HG03095 (cell line): ENCODE results near the gene GCK.
"Not testable (repeated sequence)": the region's sequence is repeated elsewhere in the genome, so short reads cannot be mapped to it uniquely, and the experiment has no call there.

Experiments used
- ATAC-seq: cut with Tn5 transposase; IDR thresholded peaks from one replicate; pipeline ENCODE4 v1.9.1; 2021; ENCODE audit warnings: moderate library complexity; ENCODE audit not compliant: unreplicated experiment

The GCK gene

DNA sequence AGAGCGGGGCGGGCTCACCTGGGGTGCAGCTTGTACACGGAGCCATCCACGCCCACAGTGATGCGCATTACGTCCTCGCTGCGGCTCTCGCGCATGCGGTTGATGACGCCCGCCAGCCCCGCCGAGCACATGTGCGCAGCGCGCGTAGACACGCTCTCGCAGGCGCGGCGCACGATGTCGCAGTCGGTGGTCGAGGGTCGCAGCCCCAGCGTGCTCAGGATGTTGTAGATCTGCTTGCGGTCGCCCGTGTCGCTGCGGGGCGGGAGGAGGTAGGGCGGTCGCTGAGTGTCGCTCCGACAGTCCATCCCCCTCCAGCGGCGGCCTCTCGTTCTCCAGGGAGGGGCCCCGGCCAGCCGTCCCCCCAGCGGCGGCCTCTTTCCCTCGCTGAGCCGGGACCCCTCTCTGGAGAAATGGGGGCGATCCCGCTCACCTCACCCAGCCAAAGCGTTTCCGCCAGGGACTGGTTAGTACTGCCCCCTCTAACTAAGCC lies 43.7 kb downstream of the GCK start:
- no peak for ATAC-seq

DNA sequence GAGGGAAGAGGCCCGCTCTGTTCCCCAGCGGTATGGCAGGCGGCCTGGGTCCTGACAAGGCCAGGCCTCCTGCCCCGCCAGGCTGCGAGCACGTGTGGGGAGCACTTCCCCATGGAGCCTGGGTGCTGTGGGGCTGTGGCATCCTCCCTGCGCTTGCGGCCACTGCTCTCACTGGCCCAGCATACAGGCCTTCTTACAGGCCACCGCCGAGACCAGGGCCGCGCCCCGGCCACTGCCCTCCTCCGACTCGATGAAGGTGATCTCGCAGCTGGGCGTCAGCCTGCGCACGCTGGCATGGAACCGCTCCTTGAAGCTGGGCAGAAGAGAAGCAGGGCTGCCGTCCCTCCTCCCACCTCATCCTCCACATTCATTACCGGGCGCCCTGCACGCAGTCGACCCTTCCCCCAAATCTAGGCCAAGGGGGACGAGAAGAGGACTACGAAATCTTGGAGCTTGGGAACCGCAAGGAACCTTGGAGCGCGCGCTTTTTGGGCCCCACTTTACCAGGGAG lies 44.2 kb downstream of the GCK start:
- no peak for ATAC-seq

DNA sequence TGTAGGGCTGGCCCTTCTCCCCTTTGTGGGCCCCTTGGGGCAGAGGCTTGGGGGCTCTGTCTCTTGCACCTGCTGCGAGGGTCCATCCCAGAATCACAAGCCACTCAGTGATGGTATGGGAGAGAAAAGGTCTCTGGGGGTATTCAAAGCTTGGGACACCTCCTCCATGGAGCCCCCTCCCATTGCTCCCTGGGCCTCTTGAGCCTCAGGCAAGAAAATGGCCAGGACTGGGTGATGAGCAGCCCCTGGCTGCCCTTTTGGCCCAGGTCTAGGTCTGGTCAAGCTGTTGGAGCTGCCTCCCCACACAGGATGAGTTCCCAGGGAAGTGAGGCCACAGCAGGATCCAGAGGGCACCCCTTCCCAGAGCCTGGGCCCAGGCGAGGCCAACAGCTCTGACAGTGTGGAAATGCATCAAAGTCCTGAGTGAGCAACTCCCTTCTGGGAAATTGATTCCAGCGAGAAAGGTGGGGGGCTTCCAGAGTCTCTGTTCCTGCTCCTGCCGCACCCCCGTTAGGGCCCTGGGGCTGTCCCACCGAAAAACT lies 44.7 kb downstream of the GCK start:
- ATAC-seq = no peak

DNA sequence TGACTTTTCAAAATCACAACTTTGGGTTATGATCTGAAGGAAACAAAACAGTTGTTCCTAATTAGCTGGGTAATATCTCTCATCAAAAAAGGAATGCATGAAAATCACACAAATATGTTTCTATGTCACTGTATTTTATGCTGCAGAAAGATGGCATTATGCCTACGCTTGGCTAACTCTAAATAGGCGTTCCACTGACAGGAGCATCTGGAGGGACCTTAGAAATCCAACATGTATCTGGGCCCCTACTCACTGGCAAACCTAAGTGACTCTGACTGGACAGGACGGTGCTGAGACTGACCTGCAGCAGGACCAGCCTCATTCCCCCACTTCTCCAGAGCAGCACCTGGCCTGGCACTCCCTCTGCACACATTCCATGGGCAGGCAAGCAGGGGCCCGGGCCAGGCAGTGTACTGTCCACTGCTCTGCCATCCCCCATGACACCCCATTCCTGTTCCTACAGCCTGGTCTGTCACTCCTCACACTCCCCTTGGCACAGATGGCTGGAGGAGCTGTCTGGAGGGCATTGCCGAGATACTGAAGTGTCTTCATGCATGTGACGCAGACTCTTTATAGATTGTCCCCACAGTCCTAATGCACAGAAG lies 45.5 kb downstream of the GCK start:
- ATAC-seq = no peak

DNA sequence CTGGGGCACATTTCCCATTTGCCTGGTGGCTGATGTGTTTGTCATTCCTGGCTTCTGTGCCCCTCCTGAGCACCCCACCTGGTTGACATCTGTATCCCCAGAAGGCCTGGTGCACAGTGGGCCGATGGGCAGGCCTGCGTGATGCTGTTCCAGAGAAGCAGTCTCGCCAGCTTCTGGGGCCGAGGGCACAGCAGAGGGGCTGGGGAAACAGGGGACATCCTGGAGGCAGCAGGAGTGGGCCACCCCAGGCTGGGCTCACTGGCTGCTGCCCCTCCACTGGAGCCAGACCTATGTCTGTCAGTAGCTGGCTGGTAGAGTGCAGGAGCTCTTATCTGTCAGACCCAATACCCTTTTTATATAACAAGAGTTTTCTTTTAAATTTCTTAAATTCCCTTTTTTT lies 47.2 kb downstream of the GCK start:
- ATAC-seq = no peak

DNA sequence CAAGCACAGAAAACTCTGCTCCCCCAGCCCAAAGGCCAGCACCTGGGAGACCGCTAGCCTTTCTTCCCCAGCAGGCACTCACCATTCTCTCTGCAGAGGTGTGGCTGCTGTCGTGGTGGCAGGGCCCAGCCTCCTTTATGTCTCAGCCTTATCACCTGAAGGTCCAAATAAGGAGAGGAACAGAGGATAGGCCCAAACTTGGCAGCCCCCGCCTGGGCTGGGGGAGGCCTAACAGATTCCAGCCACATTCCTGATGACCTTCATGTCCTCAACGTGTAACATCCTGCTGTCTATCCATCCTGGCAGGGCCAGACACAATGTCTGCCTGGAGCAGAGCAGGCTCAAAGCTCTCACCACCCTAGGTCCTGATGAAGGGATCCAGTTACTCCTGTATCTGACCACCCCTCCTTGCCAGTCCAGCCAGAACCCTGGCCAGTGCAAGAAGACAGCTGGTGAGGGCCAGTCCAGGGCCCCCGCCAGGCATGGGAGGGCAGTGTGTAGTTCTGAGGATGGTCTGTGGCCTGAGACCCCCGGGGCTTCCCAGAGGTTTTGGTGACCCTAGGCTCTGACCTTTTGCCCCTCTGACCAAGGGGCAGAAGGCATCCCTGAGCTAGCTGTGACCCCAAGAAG lies 47.9 kb downstream of the GCK start, which contains the start of gene MYL7:
TSS of gene MYL7 (minus strand) at position 112 of the 630 bp plus-strand sequence. CDS start at position 85, 27 bp downstream.
- ATAC-seq = no peak

DNA sequence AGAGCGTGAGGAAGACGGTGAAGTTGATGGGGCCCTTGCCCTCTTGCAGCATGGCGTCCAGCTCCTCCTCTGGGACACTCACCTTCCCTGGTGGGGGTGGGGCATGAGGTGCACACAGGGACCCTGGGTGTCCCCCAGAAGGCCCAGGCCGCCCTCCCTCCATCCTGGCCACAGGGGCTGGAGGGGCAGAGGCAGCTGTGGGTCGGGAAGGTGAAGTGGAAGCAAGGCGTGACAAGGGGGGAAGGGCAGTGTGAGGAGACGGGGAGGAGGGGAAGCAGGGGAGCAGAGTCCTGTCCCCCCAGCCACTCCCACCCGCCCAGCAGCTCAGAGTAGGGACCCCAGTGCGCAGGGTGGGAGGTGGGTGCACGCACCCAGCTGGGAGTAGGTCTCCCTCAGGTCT lies 48.9 kb downstream of the GCK start:
- no peak for ATAC-seq

DNA sequence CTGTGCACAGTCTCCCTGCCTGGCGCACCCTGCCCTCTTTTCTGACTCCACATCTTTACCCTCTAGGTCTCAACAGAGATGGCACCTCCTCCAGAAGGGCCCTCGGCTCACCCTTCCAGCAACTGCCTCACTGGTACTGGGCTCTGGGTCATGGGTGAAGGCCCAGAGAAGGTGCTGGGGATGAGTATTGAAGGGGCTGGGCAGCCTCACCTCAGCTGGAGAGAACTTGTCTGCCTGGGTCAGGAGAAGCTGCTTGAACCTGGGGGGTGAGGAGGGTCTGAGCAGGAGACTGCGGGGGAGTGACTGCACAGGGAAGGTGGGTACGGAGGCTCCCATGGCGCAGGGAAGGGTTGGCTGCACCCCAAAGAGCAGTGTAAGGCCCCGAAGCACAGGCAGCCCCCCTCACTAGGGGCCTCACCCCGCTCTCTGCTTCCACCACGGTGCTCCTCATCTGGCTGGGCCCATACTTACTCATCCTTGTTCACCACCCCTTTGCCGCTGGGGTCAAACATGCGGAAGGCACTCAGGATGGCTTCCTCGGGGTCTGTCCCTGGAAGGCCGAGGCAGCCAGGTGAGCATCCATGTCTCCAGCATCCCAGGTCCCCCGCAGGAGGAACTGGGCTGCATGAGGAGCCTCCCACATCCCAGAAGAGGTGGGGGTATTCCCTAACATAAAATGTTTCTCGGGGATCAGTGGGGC lies 49.8 kb downstream of the GCK start:
- ATAC-seq = no peak

DNA sequence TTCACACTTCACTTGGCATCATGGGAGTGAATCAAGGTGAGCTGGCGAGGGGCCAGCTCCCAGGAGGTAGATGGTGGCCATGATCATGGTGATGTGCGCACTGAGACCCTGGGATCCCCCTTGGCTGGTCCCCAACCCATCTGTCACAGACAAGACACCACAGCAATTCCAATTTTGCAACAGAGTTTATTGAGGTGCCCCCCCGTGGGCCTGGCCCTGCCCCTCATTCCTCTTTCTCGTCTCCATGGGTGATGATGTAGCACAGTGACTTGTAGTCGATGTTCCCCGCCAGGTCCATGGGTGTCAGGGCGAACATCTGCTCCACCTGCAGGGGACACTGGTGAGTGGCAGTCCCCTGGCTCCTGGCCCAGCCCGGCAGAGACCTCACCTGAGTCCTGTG lies 50.5 kb downstream of the GCK start:
- ATAC-seq = no peak

DNA sequence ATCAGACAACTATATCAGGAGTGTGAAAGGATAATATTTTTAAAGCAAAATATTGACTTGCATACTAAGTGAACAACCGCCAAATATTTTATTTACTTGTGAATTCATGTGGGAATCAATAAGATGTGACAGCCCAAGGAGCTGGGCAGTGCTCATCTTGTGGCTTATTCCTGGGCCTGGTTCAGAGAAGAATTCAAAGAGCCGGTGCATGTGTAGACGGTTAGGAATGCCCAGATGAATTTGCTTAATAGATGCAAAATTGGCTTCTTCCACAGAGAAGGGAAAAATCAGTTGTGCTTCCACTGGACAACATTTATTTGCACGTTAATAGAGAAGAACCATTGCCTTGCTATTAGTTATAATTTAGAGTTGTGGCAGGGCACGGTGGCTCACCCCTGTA lies 52.5 kb downstream of the GCK start:
- no peak for ATAC-seq

DNA sequence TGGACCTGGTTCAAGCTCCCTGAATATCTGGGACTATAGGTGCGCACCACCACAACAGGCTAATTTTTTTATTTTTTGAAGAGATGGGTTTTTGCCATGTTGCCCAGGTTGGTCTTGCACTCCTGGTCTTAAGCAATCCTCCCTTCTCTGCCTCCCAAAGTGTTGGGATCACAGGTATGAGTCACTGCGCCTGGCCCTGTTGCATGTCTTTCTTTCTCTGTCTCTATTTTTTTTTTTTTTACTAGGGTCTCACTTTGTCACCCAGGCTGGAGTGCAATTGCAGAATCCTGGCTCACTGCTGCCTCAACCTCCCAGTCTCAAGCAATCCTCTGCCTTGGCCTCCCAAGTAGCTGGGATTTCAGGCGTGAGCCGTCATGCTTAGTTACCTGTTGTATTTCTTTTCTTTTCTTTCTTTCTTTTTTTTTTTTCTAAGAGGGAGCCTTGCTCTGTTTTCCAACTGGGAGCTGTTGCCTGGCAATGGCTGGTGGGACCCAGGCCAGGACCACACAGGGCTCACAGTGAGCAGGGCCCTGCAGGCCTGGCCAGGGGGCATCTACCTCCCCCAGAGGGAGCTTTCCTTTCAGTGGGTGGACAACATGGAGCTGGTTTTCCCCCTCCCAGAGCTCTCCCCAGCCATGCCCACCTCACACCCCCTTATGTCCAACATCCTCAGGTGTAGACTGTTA lies 54.2 kb downstream of the GCK start:
- ATAC-seq = no peak

DNA sequence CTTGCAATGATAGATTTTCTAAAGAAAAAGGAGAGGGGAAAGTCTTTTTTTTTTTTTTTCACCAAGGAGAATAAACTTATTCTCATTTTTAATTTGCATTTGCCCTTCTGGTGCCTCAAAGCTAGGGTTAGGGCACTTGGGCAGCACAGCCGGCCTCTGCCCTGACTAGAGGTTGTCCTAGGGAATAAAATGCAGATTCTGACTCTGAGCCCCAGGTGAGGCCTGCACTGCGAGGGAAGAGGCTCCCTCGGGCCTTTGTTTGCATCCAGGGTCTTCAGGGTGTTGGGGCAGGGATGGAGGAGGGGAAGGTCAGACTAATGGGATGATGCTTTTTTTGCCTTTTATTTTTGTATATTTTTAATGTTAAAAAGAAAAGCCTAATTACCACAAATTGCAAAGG lies 55.9 kb downstream of the GCK start:
- ATAC-seq = no peak

DNA sequence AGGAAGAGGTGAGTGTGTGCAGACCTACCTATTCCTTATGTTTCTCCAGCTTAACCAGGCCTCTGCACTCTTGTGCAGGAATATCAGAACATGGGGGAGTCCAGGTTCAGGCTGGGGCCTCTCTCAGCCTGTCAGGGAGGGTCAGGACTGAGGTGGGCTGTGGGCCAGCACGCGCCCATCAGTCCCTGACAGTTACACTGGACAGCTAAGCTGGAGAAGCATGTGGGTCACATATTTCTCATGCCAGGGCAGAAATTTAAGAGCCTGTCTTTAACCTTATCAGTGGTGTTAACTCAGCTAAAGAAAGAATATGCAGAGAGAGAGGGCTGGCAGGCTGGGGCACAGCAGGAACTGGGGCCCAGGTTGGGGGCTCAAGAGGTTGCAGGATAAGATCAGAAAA lies 57.2 kb downstream of the GCK start:
- no peak for ATAC-seq

DNA sequence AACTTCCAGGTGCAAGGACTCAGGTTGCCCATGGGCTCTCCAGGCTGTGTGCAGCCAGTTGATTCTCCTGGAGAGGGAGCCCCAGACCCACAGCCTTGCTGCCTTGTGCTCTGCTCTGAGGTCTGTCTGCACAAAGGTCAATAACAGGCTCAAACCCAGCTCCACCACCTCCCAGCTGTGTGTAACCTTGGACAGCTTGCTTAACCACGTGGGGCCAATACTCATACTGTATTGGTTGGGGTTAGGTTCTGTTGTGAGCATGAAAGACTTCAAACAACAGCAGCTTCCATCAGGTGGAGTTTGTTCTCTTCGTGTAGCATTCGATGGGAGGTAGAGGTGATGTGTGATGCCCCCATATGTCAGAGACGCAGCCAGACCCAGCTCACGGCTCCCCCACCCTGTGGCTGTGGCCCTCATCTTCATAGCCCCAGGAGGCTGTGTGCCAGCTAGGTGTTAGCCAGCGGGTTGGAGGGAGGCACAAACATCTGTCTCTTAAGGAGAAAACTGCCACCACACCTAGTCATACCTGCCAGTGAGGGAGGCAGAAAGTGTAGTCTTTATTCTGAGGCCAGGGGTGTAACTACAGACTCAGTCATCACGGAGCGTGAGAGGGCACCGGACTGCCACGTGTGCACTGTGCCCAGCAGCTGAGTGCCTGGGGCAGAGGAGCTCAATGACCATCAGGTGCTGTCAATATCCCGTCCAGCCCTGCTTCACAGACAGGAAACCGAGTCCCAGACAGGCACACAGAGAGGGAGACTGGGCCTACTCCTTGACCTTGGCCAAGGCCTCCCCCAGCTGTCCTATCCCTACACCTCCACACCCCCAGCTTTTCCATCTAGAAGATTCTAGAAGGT lies 57.8 kb downstream of the GCK start:
- ATAC-seq = no peak

DNA sequence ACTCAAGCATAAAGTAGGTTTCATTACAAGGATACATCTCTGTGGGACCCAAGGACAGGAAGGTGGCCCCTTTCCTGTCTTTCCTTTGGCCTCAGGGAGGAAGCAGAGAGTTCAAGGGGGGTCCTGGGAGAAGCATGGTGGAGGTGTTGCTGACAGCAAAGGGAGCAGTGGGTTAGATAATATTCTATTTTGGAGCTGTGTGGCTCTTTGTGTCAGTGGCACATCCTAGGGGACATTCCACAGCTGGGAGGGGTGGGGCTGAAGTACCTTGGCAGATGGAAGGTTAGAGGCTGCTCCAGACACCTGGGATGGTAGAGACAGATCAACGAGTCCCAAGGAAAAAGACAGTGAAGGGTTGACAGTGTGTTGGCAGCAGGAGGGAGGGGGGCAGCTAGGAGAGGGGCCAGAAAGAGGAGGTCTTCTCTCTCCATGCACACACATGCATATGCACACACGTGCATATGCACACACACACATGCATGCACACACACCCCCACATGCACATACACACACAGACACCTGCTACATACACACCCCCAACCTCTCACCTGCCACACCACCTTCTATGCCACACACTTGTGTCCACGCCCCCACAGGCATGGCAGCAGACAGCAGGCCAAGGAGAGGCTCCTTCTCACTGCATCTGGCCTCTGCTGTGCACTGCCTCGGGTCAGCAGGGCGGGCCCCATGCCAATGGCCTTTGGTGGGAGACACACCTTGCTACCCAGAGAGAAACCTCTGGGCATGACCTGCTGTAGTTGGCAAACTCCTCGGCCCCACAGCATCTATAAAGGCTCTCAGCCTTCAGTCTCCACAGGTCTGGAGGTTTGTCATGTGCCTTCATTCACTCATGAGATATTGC lies 60.3 kb downstream of the GCK start:
- no peak for ATAC-seq

DNA sequence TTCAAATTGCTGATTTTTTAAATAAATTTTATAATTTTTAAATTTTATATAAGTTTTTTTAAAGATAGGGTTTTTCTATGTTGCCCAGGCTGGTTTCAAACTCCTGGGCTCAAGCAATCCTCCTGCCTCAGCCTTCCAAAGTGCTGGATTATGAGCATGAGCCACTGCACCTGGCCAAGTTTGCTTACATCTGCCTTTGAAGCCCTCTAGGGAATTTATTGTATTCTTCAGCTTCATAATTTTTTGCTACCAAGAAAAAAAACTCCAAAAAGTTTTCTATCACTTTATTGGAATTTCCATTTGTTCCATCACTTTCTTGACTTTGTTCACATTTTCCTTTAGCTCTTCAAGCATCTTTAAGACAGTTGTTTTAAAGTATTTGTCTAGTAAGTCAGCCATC lies 62.1 kb downstream of the GCK start:
- ATAC-seq = no peak

DNA sequence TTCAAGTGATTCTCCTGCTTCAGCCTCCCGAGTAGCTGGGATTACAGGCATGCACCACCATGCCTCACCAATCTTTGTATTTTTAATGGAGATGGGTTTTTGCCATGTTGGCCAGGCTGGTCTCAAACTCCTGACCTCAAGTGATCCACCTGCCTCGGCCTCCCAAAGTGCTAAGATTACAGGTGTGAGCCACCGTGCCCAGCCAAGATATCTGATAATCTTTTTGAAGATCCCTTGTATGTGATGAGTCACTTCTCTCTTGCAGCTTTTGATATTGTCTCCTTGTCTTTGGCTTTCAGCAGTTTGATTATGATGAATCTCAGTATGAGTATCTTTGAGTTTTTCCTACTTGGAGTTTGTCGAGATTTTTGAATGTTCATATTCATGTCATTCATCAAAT lies 62.7 kb downstream of the GCK start:
- not testable (repeated sequence) for ATAC-seq

DNA sequence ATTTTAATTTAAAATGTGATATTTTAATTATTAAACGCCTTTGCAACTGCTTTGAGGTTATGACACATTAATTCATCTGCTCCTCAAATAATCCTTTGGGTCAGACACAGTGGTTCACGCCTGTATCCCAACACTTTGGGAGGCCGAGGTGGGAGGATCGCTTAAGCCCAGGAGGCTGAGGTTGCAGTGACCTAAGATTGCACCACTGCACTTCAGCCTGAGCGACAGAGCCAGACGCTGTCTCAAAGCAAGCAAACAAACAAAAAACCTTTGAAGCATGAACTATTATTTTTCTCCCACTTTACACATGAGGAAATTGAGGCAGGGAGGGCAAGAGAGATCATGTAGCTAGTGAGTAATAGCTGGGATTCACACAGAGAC lies 64.4 kb downstream of the GCK start:
- no peak for ATAC-seq
